ENCODE measurements around the gene BCL2A1.
"Not testable (repeated sequence)": the region's sequence is repeated elsewhere in the genome, so short reads cannot be mapped to it uniquely, and the experiment has no call there.

The BCL2A1 gene

GRCh38 chr15:79970624-79971434 lies at the start of gene BCL2A1:
Gene BCL2A1 (minus strand): TSS chr15:79971196. CDS start chr15:79971119, 77 bp downstream.
- DNase-seq (ENCODE audit: low spot score): peak; percentile 56

- no peak for DNase-seq (ENCODE audit: low spot score)
Measured at GRCh38 chr15:80020731-80021130, 49.7 kb upstream of the BCL2A1 start.

GRCh38 chr15:80020149-80020548 lies 49.2 kb upstream of the BCL2A1 start:
- DNase-seq (ENCODE audit: low spot score): not testable (repeated sequence)

- DNase-seq (ENCODE audit: low spot score): no peak
Measured at GRCh38 chr15:80019168-80019745, 48.3 kb upstream of the BCL2A1 start.

- not testable (repeated sequence) for DNase-seq (ENCODE audit: low spot score)
Measured at GRCh38 chr15:80017139-80017538, 46.1 kb upstream of the BCL2A1 start.

- DNase-seq (ENCODE audit: low spot score): not testable (repeated sequence)
Measured at GRCh38 chr15:80016506-80016905, 45.5 kb upstream of the BCL2A1 start.

GRCh38 chr15:80015156-80015555 lies 44.2 kb upstream of the BCL2A1 start:
- DNase-seq (ENCODE audit: low spot score): no peak

- DNase-seq (ENCODE audit: low spot score): not testable (repeated sequence)
Measured at GRCh38 chr15:80014186-80014585, 43.2 kb upstream of the BCL2A1 start.

GRCh38 chr15:80012060-80012726 lies 41.2 kb upstream of the BCL2A1 start:
- no peak for DNase-seq (ENCODE audit: low spot score)

- DNase-seq (ENCODE audit: low spot score): no peak
Measured at GRCh38 chr15:80011596-80011995, 40.6 kb upstream of the BCL2A1 start.

GRCh38 chr15:80011041-80011523 lies 40.1 kb upstream of the BCL2A1 start:
- peak; percentile 17 for DNase-seq (ENCODE audit: low spot score)

- no peak for DNase-seq (ENCODE audit: low spot score)
Measured at GRCh38 chr15:80010131-80010673, 39.2 kb upstream of the BCL2A1 start.

- no peak for DNase-seq (ENCODE audit: low spot score)
Measured at GRCh38 chr15:80007532-80007931, 36.5 kb upstream of the BCL2A1 start.

- DNase-seq (ENCODE audit: low spot score): no peak
Measured at GRCh38 chr15:80006946-80007345, 36.0 kb upstream of the BCL2A1 start.

- no peak for DNase-seq (ENCODE audit: low spot score)
Measured at GRCh38 chr15:80003934-80004472, 33.0 kb upstream of the BCL2A1 start.

GRCh38 chr15:80003171-80003570 lies 32.2 kb upstream of the BCL2A1 start:
- no peak for DNase-seq (ENCODE audit: low spot score)

- no peak for DNase-seq (ENCODE audit: low spot score)
Measured at GRCh38 chr15:80002267-80002666, 31.3 kb upstream of the BCL2A1 start.

GRCh38 chr15:79994615-79995014 lies 23.6 kb upstream of the BCL2A1 start:
- no peak for DNase-seq (ENCODE audit: low spot score)

- no peak for DNase-seq (ENCODE audit: low spot score)
Measured at GRCh38 chr15:79991826-79992225, 20.8 kb upstream of the BCL2A1 start.

GRCh38 chr15:79990997-79991334 lies 20.0 kb upstream of the BCL2A1 start:
- DNase-seq (ENCODE audit: low spot score): no peak

GRCh38 chr15:79990280-79990996 lies 19.4 kb upstream of the BCL2A1 start:
- DNase-seq (ENCODE audit: low spot score): no peak

GRCh38 chr15:79989682-79990081 lies 18.7 kb upstream of the BCL2A1 start:
- no peak for DNase-seq (ENCODE audit: low spot score)
